ENCODE results near the gene FRMD4A. TPM values are rescaled to one million over a fixed set of nuclear protein-coding genes. Genes with fewer than 3 reads are reported as not detected.
A peak's percentile ranks its signal among the peaks of the same experiment; 100 is the strongest.

Gene FRMD4A
- total and polyA plus RNA-seq, 10 of the 15 experiments (the other 5 are each of a cell fraction or from before 2014, with no cell fraction given) = 17.8 to 75.2 (median 39.1) TPM

DNA sequence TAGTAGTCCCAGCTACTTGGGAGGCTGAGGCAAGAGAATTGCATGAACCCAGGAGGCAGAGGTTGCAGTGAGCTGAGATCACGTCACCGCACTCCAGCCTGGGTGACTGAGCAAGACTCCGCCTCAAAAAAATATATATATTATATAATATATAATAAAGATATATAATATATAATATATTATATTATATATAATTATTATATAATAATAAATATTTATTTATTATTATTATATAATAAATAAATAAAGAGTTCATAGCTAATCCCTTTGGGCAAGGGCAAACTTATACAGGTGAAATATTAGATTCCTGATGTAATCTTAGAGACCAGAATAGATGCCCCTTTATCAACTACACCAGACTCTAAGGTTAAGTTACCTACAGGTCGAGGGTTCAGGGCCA is 558.7 kb downstream of the FRMD4A start (continued):
- TF ChIP-seq, protein P1, sequence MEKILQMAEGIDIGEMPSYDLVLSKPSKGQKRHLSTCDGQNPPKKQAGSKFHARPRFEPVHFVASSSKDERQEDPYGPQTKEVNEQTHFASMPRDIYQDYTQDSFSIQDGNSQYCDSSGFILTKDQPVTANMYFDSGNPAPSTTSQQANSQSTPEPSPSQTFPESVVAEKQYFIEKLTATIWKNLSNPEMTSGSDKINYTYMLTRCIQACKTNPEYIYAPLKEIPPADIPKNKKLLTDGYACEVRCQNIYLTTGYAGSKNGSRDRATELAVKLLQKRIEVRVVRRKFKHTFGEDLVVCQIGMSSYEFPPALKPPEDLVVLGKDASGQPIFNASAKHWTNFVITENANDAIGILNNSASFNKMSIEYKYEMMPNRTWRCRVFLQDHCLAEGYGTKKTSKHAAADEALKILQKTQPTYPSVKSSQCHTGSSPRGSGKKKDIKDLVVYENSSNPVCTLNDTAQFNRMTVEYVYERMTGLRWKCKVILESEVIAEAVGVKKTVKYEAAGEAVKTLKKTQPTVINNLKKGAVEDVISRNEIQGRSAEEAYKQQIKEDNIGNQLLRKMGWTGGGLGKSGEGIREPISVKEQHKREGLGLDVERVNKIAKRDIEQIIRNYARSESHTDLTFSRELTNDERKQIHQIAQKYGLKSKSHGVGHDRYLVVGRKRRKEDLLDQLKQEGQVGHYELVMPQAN (conservative IDR thresholded peaks at IDR 0.05) = no peak
- no peak for TF ChIP-seq ZNF217 (IDR thresholded peaks at IDR 0.05)
- no peak for TF ChIP-seq CREB1 (IDR thresholded peaks at IDR 0.05; ENCODE audit: low read depth)
- TF ChIP-seq, protein P2, sequence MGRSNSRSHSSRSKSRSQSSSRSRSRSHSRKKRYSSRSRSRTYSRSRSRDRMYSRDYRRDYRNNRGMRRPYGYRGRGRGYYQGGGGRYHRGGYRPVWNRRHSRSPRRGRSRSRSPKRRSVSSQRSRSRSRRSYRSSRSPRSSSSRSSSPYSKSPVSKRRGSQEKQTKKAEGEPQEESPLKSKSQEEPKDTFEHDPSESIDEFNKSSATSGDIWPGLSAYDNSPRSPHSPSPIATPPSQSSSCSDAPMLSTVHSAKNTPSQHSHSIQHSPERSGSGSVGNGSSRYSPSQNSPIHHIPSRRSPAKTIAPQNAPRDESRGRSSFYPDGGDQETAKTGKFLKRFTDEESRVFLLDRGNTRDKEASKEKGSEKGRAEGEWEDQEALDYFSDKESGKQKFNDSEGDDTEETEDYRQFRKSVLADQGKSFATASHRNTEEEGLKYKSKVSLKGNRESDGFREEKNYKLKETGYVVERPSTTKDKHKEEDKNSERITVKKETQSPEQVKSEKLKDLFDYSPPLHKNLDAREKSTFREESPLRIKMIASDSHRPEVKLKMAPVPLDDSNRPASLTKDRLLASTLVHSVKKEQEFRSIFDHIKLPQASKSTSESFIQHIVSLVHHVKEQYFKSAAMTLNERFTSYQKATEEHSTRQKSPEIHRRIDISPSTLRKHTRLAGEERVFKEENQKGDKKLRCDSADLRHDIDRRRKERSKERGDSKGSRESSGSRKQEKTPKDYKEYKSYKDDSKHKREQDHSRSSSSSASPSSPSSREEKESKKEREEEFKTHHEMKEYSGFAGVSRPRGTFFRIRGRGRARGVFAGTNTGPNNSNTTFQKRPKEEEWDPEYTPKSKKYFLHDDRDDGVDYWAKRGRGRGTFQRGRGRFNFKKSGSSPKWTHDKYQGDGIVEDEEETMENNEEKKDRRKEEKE (IDR thresholded peaks at IDR 0.05) = no peak

DNA sequence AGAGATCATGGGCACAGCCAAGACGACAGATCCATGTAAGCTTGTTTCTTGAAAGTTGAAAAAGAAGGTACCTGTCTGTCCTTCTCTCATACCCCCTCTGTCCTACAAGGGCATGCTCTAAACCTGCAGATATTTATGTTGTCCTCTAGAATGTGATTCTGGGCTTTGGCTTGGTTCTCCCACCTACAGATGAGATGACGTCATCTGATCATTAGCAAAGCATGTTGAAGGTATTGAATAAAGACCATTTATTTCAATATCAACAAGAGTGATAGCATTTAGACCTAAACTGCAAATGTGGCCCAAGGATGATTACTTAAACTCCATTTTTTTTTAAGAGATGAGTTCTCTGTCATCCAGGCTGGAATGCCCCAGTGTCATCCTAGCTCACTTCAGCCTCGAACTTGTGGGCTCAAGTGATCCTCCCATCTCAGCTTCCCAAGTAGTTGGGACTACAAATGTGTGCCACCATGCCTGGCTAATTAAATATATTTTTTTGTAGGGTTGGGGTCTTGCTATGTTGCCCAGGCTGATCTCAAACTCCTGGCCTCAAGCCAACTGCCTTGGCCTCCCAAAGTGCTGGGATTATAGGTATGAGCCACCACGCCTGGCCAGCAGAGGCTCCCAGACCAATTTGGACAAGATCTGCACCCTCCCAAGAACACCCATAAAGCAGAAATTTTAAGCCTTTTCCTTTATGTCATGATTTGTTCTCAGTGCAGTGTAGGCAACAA is 559.8 kb downstream of the FRMD4A start:
- POLR2A ChIA-PET = interaction anchor here (0.6 to 4.0 kb wide), 13 partner anchors 11 to 68 kb away, joined by 3 to 18 read pairs (median 5); no protein-coding TSS in a partner anchor
- no peak for FAIRE-seq
- Histone ChIP-seq H3K4me1 (ENCODE audit: control insufficient read depth, insufficient read depth, low read length) (peaks cover 11% of the 10 kb centered on the region), H3K79me2 (ENCODE audit: control insufficient read depth, insufficient read depth, low read length) (no peaks in the 10 kb centered on the region; the same call in 1 of the 2 replicates), H3K9ac (ENCODE audit: control insufficient read depth, insufficient read depth, low read length) (no peak overlapping the region), H3K4me3 (no peak overlapping the region), H3K9me3 (replicated peaks; ENCODE audit: control insufficient read depth, insufficient read depth, low read length) (no peaks in the 10 kb centered on the region; the same call in 1 of the 3 replicates), H3K27me3 (replicated peaks in 1 of 2; ENCODE audit: control insufficient read depth in 2 of 2, insufficient read depth in 2 of 2, low read length in 1 of 2) (no peaks in the 10 kb centered on the region), H3K36me3 (ENCODE audit: control insufficient read depth in 2 of 2, insufficient read depth in 2 of 2, low read length in 1 of 2) (0 out of 4 replicates have a peak, but pooled peaks cover 0 to 2% of the 10 kb centered on the region in 2 experiments), H2AFZ (ENCODE audit: control insufficient read depth, low read depth, low read length) (no peak overlapping the region), H3K27ac (ENCODE audit: control insufficient read depth, insufficient read depth) (no peak overlapping the region), H4K20me1 (ENCODE audit: control insufficient read depth, insufficient read depth) (no peaks in the 10 kb centered on the region), H3K4me2 (ENCODE audit: control insufficient read depth, insufficient read depth) (no peak overlapping the region)
- peak; percentile 38; the same call in 1 of the 2 replicates for TF ChIP-seq ATF7 (IDR thresholded peaks at IDR 0.05; ENCODE audit: low read depth)
- TF ChIP-seq, protein P3, sequence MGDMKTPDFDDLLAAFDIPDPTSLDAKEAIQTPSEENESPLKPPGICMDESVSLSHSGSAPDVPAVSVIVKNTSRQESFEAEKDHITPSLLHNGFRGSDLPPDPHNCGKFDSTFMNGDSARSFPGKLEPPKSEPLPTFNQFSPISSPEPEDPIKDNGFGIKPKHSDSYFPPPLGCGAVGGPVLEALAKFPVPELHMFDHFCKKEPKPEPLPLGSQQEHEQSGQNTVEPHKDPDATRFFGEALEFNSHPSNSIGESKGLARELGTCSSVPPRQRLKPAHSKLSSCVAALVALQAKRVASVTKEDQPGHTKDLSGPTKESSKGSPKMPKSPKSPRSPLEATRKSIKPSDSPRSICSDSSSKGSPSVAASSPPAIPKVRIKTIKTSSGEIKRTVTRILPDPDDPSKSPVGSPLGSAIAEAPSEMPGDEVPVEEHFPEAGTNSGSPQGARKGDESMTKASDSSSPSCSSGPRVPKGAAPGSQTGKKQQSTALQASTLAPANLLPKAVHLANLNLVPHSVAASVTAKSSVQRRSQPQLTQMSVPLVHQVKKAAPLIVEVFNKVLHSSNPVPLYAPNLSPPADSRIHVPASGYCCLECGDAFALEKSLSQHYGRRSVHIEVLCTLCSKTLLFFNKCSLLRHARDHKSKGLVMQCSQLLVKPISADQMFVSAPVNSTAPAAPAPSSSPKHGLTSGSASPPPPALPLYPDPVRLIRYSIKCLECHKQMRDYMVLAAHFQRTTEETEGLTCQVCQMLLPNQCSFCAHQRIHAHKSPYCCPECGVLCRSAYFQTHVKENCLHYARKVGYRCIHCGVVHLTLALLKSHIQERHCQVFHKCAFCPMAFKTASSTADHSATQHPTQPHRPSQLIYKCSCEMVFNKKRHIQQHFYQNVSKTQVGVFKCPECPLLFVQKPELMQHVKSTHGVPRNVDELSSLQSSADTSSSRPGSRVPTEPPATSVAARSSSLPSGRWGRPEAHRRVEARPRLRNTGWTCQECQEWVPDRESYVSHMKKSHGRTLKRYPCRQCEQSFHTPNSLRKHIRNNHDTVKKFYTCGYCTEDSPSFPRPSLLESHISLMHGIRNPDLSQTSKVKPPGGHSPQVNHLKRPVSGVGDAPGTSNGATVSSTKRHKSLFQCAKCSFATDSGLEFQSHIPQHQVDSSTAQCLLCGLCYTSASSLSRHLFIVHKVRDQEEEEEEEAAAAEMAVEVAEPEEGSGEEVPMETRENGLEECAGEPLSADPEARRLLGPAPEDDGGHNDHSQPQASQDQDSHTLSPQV (IDR thresholded peaks at IDR 0.05) = no peak
- no peak for DNase-seq (ENCODE audit: low read depth, low spot score)
- SMC1A ChIA-PET (ENCODE audit: uncharacterized antibody, unreplicated experiment) = interaction anchor here (0.6 to 9.7 kb wide), 17 partner anchors 11 to 415 kb away, joined by 3 to 189 read pairs (median 6); no protein-coding TSS in a partner anchor
- in situ Hi-C loops (cut with MboI) = loop anchor here (10.0 kb wide), 1 partner anchor 396 kb away; no protein-coding TSS in a partner anchor
- intact Hi-C loops (cut with micrococcal nuclease; ENCODE audit: unreplicated experiment) = no loop called here
- RAD21 ChIA-PET (ENCODE audit: unreplicated experiment) = interaction anchor here (0.8 to 9.5 kb wide), 11 partner anchors 9 to 111 kb away, joined by 3 to 100 read pairs (median 7); no protein-coding TSS in a partner anchor
- no TSS peak for BruUV-seq (replicated peaks)
- no peak for ATAC-seq
- WGBS (ENCODE audit: insufficient coverage, insufficient replicate concordance, low lambda C conversion rate, missing lambda C conversion rate) = 86% methylated on average over 4 of the region's 4 CpGs
- CTCF ChIA-PET = interaction anchor here (0.7 to 1.5 kb wide), 6 partner anchors 17 to 111 kb away, joined by 3 to 4 read pairs (median 3); no protein-coding TSS in a partner anchor

Data from GM12878 (cell line).